Amniotic stem cell (primary cell): ENCODE results near the gene NRP2.

Source experiments
- DNase-seq: peaks from one replicate; lab custom pipeline; 2025; lab: John Stamatoyannopoulos, UW

NRP2 gene, protein sequence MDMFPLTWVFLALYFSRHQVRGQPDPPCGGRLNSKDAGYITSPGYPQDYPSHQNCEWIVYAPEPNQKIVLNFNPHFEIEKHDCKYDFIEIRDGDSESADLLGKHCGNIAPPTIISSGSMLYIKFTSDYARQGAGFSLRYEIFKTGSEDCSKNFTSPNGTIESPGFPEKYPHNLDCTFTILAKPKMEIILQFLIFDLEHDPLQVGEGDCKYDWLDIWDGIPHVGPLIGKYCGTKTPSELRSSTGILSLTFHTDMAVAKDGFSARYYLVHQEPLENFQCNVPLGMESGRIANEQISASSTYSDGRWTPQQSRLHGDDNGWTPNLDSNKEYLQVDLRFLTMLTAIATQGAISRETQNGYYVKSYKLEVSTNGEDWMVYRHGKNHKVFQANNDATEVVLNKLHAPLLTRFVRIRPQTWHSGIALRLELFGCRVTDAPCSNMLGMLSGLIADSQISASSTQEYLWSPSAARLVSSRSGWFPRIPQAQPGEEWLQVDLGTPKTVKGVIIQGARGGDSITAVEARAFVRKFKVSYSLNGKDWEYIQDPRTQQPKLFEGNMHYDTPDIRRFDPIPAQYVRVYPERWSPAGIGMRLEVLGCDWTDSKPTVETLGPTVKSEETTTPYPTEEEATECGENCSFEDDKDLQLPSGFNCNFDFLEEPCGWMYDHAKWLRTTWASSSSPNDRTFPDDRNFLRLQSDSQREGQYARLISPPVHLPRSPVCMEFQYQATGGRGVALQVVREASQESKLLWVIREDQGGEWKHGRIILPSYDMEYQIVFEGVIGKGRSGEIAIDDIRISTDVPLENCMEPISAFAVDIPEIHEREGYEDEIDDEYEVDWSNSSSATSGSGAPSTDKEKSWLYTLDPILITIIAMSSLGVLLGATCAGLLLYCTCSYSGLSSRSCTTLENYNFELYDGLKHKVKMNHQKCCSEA

DNA sequence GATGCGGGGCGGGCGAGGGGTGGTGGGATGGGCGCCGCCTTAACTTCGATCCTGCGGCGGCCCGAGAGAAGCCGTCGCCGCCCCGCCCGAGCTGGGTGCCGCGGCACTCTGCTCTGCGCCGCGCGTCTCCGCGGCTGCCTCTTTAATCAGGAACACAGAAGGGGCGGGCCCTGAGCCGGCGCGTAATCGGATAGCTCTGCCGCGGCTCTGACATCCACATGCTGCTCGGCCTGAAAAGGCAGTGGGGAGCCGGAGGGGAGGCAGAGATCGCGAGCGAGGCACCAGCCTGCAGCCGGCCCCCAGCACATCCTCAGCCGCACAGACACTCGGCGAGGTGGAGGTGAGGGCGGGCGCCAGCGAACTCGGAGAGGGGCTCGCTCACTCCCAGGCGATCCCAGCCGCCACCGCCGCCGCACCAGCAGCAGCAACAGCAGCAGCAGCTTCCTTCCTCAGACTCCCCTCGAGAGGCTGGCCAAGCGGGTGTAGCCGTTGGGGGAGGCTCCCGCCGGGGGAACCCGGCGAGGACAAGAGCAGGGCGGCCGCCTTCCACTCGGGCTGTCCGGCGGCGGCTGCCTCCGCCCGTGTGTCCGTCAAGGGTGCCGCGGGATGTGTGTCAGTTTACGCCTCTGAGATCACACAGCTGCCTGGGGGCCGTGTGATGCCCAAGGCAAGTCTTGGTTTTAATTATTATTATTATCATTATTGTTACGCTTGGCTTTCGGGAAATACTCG is at the start of gene NRP2:
NRP2 (plus strand) TSS at position 263 of the 732 bp plus-strand sequence. CDS start 790 bp downstream, outside the sequence.
- DNase-seq, result peak; percentile 79

DNA sequence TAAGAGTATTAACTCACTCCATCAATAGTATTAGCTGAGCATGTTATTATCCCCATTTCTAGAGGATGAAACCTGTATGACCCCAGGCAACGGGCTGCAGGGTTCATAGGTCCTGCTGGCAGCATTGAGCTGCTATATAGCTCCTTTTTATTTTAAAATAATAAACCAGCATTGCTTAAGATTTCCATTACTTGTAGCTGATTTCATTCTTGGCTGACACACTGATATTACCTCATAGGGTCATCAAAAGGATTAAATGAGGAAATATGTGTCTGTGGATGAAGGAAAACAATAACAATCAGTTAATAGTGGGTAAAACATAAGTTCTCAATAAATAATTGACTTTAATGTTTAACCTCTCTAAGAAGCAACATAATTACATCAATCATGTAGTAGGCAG is 48.3 kb upstream of the NRP2 start:
- DNase-seq, result no peak

DNA sequence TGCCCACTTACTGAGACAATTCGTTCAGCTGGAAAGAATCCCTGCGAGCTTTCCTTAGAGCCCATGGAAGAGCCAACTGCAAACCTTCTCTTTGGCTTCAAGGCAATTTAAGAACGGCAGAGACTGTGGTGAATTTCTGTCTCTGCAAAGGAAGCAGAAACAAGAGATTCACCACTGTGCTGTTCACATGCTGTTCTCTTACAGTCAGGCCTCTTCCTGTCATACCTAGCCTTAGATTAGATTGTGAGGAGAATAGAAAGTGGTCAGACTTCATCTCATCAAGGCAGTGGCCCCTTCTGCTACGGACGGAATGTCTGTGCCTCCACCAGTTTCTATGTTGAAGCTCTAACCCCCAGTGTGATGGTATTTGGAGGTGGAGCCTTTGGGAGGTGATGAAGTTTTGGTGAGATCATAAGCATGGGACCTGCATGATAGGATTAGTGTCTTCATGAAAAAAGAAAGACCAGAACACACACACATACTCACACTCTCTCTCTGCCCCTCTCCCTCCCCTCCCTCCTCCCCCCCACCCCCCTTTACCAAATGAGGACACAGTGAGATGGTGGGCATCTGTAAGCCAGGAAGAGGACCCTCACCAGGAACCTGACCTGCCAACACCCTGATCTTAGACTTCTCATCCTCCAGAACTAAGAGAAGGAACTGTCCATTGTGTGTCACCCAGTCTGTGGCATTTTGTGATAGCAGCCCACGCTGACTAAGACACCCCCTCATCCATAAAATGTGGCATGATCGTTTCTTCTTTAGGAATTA is 45.6 kb upstream of the NRP2 start:
- DNase-seq, result no peak

DNA sequence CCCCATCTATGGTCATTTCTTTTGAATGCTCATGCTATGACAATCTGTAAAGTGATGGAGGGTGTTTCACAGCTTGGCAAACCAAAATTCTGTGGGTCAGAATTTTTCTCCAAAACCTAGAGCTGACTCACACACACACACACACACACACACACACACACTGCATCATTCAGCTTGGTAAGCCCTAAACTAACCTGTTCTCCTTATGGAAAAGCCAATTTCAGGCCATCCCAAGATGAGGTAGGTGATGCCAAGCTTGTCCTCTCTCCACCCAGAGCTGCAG is 45.0 kb upstream of the NRP2 start:
- no peak for DNase-seq

DNA sequence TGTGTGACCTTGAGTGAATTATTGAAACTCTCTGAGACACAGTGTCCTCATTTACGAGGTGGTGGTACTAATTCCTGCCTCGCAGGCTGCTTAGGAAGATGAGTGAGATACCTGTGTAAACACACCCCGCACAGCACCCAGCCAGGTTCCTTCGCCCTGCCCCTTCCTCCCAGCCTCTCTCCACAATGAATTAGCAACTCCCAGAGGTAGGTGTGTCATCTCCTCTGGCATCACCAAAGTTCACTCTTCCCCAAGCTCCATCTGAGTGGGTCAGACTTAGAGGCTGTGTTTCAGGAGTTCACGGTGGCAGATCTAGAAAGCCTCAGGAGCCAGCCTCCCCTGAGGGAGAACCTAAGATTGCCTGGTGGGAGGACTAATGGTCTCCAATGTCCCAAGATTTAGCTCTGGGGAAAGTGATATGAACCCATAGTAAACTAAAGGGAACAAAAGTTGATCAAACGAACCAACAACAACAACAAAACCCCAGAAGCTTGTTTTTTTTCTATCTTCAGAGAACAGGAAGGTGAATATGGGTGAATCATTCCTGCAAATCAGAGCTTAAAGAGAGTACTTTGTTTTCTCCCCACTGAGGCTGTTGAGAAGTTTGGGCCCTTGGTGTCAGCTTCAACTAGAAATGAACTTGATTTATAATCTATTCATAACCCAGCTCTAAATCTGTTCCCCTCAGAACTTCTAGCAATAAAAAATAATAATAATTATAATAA is 44.4 kb upstream of the NRP2 start:
- no peak for DNase-seq

DNA sequence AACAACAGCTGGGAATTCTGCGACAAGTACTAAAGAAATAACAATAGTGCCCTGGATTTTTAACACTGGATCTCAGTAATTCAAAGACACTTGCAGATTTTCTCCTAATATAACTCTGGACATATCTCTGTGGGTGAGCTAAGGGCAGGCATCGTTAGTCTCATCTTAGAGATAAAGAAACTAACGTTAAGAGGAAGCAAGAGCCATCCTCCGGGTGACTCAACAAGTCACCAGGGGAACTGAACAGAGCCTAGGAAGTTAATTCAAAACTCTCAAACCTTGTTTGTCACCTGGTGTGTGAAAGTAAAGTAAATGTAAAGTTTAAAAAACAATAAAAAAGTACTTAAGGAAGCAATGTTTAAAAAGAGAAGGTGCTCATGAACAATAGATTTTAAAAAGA is 41.6 kb upstream of the NRP2 start:
- no peak for DNase-seq

DNA sequence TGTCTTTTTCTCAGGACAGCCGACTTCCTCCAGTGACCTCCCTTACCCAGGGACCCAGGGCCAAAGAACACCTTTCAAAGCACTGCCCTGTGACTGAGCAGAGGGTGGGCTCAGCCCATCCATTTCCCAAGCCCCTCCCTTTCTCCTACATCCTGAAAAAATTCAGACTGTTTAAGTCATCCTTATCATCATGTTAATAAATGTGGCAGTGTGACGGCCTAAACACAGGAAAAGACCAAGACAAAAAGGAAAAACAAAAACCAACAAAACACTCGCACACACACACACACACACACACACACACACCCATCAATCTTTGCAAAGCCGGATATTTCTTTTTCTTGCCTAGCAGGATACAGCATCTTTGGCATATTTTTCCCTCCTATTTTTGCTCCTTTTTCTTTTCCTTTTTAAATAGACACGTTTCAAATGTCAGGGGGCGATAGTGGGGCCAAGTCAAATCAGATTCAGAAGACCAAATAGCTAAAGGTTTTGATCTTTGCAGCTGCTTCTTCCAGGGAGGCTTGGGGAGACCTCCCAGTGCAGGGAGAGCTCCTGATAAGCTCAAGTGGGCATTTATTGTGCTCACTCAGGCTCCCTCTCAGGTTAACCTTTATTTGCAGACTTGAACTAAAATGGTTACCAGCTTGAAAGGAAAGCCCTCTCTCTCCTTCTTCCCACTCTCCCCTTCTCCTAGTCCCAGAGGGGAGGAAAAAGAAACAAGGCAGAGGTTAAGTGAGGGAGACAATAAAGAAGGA is 39.5 kb upstream of the NRP2 start:
- DNase-seq, result no peak

DNA sequence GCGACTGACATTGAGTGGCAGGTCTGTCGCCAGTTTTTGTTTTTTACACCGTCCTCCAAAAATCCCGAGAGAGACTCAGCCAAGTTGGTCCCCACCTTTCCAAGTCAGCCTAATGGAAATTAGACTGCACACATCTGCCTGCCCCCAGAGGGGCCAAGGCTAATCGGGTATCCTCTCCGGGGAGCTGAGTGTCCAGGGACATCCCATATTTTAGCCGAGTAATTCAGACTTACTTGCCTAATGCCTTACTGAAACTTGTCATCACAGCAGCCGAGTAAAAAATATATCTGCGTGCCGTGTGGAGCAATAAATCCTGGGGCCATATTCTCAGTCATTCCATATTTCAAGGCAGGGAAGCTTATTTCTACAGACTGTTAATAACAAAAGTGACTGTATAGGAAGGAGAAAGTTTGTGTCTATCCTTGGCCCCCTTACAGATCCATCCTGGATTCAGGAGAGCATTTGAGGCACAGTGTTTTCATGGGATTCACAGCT is 38.9 kb upstream of the NRP2 start:
- no peak for DNase-seq

DNA sequence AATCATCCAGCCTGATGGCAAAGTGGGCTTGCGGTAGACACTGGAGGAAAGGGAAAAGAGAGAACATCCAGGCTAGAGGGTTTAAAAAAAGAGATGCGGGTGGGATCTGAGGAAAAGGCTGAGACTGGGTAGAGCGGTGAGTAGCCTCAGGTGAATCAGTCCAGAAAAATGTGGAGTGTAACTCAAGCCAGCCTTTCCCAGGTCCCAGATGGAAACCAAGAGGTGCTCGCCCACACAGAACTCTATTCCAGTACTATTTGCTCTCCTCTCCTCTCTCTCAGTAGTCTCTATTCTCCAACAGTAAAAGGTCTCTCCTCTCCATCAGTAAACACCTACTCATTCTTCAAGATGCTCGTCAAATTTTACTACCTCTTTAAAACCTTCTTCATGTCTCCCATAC is 38.3 kb upstream of the NRP2 start:
- DNase-seq, result no peak

DNA sequence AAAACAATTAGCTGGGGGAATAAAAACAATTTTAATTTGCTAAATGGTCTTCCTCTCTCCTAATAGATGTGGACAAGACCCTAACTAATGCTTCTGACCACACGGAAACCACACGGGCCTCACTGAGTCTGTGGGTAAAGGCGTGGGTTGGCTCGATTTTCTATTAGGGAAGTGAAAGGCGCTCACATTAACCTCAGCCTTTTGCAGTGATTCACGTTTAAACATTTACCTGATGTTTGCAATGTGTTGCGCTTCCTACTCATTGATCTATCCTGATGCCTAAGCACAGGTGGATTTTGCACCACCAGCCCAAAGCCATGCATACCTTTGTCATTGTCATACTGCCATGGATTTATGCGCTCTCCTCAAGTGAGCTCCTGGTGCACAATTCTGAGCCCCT is 35.6 kb upstream of the NRP2 start:
- DNase-seq, result no peak

DNA sequence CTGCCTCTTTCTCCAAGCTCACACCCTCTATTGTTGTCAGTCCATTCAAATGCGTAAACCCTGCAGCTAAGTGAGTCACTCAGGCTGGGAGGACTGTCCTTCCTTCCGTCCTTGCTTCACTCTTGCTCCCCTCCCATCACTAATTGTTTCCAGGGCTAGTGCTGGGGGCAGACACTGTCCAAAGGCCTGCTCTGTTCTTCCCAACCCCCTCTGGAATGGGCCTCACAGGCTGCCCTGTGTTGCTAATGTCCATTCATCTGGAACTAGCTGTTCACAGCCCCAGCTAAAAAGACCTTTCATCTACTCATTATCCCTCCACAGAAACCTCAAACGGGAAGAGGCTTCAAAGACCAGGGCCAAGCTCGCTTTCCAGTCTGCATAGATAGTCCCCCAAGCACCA is 31.9 kb upstream of the NRP2 start:
- peak; percentile 25 for DNase-seq

DNA sequence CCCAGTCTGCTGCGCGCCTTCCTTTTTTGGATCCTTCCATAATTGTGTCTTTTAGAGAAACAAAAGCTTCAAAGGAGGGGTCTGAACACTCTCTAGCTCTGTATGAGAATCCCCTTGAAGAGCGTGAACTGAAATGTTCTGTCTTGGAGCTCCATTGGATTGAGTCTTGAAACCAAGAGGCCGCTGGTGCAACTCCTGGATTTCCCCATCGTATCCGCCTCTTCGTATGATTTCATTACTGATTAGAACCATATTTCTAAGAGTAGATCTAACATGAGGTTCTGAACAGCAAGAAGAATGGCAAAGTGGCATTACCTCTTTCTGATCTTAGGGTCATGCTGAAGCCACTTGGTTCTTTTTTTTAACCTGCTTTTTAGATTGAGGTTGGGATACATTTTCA is 31.4 kb upstream of the NRP2 start:
- DNase-seq, result no peak

DNA sequence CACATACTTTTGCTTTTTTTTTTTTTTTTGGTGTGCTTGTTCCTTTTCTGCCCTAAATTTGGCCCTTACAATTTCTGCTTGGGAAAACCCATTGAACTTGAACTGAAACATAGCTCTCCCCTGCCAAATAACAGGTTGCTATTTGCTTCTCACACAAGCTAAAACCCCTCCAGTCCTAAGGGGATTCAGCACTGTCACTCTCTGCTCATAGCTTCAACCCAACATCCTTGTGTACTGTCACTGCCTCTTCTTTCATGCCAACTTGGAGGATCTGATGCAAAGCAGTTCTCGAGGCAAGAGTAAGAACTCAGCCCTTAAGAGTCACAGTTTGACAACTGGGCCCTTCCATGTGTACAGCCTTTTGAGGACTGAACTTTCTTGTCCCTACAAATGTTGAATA is 30.6 kb upstream of the NRP2 start:
- no peak for DNase-seq

DNA sequence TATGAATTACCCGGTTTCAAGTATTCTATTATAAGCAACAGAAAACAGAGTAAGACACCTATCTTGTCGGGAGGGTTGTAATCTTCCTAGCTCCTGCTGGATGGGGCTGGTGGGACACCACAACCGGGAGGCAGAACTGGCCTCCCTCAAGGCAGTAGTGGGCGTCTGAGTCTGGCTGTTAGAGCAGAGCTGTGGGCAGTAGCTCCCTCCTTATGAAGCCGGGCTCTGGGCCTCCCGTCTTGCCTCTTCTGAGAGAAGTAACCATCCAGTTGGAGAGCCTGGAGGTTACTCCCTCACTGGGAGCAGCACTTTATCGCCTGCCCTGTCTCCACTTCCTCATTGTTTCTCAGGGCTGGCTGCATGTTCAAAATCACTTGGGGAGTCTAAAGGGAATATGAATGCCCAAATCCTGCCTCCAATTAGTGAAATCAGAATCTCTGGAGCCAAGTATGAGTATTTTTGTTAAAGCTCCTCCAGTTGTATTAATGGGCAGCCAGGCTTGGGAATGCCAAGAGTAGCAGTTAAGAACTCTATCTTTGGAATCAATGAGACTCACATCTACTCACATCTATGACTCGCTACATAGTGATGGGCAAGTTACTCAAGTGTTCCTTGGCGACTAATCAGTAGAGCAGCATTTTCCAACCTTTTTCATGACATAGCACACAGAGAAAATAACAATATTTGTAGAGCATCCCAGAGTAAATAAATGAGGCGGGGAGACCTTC is 27.3 kb upstream of the NRP2 start:
- DNase-seq, result peak; percentile 34

DNA sequence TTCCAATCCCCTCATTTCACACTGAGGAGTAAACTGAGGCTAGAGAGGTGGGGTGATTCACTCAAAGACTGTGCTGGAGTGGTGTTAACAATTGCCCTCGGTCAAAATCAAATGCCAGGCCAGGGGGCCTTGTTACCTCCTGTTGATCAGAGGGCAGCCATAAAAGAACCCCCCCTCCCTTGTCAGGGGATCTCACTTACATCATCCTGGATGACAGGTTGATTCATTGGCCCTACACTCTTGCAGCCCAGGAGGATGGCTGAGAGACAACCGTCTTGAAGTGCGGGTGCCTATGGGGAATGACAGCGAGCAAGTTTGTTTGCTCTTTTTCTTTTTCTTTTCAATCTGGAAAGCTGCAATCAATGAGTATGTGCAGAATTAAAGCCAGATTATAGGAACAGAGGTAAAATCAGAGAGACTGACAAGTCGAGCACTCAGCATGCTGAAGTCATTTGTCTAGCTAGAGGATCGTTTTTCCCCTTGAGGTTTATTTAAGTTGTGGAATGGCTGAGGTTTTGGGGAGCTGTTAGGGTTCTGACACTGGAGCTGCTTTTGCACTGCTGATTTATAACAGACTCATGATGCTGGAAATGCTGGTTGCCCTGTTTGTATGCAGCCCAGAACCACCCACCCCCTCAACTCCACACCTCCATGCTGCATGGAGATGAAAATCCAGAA is 26.4 kb upstream of the NRP2 start:
- DNase-seq, result no peak

DNA sequence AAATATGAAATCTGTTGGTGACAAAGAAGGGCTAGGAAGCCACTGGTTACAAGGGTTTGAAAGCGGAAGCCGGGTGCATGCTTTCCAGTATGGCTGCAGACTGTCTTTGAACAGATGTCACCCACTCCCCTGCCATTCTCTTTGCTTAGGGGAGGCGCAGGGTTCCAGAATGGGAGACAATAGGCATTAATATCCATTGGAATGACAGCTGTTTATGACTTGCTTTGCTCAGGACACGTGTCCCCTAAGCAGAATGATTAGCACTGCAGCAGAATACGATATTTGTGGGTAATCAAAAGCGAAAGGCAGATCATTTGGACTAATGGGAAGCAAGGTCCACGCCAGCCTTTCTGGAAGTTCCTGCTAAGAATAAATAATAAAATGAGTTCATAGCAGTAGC is 25.8 kb upstream of the NRP2 start:
- DNase-seq, result no peak

DNA sequence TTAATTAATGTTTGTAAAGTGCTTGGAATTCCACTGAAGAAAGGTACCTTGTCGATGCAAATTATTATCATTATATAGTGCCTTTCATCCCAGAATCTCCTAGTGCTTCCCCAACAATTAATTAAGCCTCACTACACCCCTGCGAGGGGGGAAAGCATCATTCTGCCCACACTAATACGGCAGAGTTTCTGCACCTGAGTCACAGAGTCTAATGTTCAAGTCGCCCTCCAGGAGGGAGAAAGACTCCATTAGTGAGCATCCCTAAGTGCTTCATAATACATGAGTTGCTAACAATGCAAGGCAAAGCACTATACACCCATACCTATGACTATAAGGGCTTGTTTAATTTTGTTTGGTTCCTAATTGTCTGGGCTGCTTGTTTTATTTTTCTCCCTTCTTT is 25.4 kb upstream of the NRP2 start:
- no peak for DNase-seq

DNA sequence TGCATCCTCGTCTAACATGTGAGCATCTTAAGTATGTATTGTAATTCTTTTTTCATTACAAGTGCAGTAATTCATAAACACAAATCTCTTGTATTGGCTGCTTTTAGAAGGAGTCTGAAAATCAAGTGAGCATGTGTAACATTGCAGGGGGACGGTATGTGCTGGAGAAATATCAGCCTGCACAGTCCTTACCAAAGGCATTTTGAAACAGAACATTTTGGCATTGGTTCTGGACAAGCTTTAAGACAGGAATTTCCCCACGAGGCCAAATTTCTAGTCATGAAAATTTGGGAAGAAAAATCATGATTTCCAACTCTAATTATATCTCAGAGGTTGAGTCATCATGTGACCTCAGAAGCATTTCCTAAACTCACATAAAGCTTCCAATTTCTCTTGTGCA is 24.7 kb upstream of the NRP2 start:
- no peak for DNase-seq

DNA sequence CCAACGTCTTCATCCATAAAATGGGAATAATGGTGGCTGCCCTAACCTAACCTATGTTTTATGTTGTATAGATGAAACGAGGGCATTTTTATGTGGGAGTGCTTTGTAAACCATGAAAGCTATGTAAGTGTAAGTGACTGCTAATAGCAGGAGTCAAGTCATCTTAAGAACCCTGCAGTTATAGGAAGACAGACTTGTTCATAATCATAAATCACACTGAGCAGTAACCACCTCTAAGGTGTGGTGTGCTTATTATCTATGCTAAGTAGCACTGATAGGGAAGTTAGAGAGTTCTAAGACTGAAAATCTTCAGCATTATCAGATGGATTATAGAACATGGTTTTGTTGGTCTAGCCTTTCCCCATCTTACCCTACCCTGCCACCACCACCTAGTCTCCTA is 24.2 kb upstream of the NRP2 start:
- DNase-seq, result no peak
